Hepatocyte (in vitro differentiated cells): ENCODE measurements around the gene UBE2Q1.

Experiments
- EZH2 ChIP-seq: fragments of 200-600 bp; sonication (generic); IDR thresholded peaks from 2 replicates; pipeline ENCODE4 v1.6.1; 2016; ENCODE audit warnings: antibody characterized with exemption, mild to moderate bottlenecking, borderline replicate concordance
- TF ChIP-seq, protein P1 (sequence below): fragments of 200-600 bp; sonication (generic); IDR thresholded peaks from 2 replicates; pipeline ENCODE4 v1.5.1; 2016; ENCODE audit warnings: antibody characterized with exemption, mild to moderate bottlenecking; ENCODE audit not compliant: poor library complexity

DNA sequence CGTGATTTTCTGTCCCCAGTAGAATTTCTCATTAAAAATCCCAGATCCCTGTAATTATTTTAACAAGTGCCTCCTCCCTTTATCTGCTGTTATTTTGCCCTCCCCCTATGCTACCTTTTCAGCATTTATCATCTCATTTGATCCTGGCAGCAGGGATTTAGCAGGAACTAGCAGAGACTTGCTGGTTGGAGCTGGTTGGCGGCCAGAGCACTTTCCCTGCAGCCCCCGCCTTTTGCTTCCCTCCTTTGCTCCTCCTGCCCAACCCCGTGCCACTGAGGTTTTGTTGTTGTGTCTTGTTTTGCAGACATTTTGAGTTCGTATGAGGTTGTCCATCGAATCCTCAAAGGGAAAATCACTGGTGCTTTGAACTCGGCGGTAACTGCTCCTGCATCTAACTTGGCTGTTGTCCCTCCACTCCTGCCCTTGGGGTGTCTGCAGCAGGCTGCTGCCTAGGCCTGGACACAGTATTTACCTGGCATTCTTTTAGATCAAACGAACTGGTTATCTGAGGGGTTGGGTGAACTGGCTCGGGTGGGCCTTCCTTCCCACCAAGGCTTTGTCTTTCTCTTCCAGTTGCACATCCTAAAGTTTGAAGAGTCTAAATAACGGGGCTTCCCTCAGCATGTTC is 11.2 kb downstream of the UBE2Q1 start:
- TF ChIP-seq, protein P1, sequence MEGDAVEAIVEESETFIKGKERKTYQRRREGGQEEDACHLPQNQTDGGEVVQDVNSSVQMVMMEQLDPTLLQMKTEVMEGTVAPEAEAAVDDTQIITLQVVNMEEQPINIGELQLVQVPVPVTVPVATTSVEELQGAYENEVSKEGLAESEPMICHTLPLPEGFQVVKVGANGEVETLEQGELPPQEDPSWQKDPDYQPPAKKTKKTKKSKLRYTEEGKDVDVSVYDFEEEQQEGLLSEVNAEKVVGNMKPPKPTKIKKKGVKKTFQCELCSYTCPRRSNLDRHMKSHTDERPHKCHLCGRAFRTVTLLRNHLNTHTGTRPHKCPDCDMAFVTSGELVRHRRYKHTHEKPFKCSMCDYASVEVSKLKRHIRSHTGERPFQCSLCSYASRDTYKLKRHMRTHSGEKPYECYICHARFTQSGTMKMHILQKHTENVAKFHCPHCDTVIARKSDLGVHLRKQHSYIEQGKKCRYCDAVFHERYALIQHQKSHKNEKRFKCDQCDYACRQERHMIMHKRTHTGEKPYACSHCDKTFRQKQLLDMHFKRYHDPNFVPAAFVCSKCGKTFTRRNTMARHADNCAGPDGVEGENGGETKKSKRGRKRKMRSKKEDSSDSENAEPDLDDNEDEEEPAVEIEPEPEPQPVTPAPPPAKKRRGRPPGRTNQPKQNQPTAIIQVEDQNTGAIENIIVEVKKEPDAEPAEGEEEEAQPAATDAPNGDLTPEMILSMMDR = no peak
- TF ChIP-seq EZH2 = no peak
